Urothelium cell line (cell line): ENCODE results near the gene ELFN1.

Source experiments
- DNase-seq: peaks from one replicate; pipeline ENCODE4 v3.0.0; 2011; ENCODE audit warnings: low spot score, mixed read lengths
- FAIRE-seq: peaks from 2 replicates; lab custom pipeline; 2011; peaks lifted over from hg19 to GRCh38; lab: Jason Lieb, UNC

The ELFN1 gene

GRCh38 chr7:1662101-1662500, 8.0 kb upstream of the ELFN1 start:
- DNase-seq: no peak
- no peak for FAIRE-seq

DNA sequence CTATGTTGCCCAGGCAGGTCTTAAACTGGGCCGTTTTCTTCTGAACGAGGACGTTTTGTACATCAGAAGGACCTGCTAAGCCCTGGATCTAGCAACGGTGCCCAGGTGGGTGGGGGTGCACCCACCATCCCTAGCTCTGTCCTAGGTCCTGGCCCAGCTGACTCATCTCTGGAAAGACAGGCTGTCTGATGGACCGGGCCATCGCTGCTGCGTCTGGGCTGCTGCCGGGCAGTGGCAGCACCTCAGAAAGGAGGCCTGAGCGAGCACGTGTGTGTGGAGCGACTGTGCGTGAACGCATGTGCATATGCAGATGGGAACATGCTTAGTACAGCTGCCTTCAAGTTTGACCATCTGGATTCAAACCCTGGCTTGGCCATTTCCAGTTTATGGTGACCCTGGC, 7.3 kb upstream of the ELFN1 start:
- DNase-seq (no peak), FAIRE-seq (peak; percentile 98)

- DNase-seq: no peak
- no peak for FAIRE-seq
Observed at GRCh38 chr7:1663223-1663622, 6.9 kb upstream of the ELFN1 start.

DNA sequence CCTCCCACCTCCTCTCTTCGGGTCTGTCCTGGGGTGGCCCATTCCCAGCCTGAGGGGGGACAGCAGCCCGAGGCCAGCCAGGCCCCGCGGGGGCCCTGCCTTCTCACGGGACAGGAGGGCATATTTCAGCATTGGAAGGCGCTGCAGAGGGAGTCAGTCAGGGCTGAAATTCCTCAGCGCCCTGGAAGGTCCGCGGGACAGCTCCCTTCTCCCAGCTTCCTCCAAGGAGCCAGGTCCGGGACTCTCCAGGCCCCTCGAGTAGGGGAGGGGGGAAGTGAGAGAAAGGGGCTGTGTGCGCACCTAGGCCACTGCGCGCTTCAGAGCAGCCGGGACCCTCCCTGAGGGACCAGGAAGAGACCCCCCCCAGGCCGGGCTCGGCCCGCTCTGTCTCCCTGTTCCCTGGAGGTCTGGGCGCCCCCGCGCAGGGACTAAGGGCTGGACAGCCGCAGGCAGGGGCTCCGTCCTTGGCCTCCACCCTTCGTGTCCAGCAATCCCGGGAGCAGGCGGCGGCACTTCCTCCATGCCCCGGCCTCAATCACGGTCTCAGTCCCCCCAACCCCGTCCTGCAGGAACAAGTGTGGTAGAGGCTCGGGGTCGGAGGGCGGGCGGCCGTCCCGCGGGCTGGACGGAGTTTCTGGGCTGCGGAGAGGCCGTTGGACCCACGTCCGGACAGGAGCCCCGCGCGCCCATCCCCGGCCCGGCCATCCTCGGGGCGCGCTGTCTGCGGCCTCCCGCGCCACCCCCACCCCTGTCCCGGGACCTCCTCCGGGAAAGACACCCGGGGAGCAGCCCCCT, 6.0 kb upstream of the ELFN1 start:
- FAIRE-seq: peak; percentile 55
- DNase-seq: no peak

DNA sequence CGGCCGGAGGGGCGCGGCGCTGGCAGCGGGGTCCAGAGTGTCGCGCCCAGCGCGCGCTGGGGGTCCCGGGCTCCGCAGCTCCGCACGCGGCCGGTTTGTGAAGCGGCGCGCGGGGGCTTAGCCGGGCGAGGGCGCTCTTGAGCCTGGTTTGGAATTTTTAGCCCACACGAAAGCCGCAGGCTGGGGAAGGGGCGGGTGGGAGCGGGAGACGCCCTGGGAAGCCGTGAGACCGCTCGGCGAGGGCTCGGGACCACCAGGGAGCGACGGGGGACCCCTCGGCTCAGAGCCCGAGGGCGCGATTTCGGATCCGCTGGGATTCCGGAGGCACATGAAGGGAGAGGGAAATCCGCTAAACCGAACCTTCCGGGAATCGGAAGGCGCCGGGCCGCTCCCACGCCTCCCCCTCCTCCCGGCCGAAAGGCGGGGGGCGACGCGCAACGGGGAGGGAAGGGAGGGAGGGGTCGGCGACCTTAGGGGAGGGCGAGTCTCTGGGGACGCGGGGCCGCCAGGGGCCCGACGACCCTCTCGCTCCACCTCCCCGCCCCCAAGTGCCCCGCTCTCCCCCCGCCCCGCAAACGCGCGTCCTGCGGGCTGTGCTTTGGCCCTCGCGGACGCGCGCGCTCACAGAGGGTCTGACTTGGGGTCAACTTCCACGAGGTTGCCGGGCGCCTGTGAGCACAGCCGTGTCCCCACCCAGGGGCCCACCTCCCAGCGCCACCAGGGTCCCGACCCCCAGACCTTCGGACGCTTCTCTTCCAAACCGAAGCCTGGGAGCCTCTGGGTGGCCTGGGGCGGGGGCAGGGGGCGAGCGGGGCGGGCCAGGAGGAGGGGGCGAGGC, 5.1 kb upstream of the ELFN1 start:
- DNase-seq (peak; percentile 96), FAIRE-seq (peak; percentile 96)

DNA sequence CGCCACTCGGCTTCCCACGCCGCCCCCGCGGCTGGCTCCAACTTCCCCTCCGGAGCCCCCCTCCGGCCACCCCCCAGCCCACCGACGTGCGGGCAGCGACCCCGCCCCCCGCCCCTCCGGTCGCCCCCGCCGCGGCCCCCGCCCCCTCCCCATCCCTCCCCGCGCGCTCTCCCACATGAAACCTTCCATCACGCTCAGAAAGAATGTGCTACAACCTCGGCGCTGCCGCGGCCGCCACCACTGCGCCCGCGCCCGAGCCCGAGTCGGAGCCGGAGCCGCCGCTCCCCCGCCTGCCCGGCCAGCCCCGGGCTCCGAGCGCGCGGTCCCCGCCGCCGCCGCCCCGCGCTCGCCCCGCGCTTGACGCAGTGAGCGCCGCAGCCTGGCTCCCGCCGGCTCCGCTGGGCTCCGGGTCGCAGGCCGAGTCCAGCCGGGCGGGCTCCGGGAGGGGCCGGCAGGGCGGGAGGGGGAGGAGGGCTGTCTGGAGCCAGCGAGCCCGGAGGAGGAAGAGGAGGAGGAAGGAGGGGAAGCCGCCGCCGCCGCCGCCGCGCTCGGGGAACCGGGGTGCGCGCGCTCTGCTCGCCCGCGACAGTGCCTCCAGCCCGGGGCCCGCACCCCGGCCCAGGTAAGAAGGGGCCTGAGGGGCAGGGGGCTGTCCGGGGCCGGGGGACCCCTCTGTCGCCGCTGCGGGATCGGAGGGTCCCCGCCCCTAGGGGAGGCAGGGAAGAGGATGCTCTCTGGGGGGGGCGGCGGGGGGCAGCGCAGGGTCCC, 4.3 kb upstream of the ELFN1 start:
- peak; percentile 96 for DNase-seq
- FAIRE-seq: peak; percentile 94

- FAIRE-seq (peak; percentile 13), DNase-seq (peak; percentile 77)
Observed at GRCh38 chr7:1666317-1666822, 3.7 kb upstream of the ELFN1 start.

- FAIRE-seq (peak; percentile 97), DNase-seq (peak; percentile 76)
Observed at GRCh38 chr7:1666823-1667565, 3.1 kb upstream of the ELFN1 start.

GRCh38 chr7:1667566-1668395, 2.3 kb upstream of the ELFN1 start:
- DNase-seq (no peak), FAIRE-seq (no peak)

DNA sequence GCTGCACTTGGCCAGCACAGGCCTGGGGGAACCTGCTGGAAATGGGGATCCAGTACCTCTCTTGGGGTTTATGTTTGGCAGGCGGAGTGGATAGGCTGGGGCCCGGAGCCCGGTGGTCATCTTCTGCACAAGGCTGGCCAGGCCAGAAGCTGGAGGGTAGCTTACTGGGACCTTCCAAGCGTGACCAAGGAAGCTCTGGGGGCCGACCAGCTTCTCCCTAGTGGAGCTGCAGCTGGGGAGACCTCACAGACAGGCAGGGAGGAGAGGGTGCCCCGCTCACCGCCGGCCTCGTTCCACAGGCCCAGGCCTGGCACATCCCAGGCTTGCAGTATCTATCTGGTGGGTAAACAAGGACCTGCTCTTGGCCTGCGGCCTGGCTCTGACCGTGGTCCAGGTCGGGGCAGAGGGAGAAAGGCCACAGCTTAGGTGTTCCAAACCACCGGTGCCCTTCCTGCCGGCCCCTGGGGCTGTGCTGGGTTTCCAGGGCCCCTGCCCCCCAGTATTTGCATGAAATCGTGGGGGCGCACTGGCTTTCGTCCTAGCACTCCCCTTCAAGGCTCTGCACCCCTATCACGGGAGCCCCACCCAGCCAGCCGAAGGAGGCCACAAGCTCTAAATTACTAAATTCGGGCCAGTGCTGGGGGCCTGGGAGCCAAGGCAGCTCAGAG, 1.5 kb upstream of the ELFN1 start:
- FAIRE-seq (peak; percentile 83), DNase-seq (no peak)

- peak; percentile 69 for FAIRE-seq
- DNase-seq: no peak
Observed at GRCh38 chr7:1669064-1669951, 769 bp upstream of the ELFN1 start.

DNA sequence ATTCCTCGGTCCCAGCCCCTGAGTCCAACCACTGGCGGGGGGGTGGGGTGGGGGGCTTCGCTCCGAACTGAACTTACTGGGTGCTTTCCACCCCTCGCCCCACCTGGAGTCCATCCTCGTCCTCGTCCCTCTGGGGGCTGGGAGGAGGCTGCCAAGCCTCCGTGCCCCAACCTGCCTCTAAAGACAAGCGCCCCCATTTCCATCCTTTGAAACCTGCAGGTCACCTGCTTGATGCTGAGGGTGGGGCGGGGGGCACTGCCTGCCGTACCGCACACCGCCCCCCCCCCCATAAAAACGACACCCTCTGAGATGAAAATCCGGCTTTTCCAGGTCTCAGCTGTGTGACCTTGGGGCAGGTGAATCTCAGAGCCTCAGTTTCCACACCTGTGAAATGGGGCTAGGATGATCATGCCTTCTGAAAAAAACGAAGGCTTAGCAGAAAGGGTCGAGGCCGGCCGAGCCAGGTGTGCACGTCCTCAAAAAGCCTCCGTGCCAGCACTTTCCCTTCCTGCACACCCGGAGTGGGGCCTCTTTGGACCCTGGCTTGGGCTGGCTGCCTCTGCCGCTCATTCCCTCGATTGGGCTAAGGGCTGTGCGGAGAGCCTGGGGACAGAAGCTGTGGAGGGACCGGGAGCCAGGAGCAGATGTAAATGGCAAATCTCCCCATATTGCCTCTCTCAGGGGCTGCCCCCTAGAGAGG, 967 bp downstream of the ELFN1 start:
- no peak for DNase-seq

GRCh38 chr7:1671594-1672451, 1.7 kb downstream of the ELFN1 start:
- DNase-seq (no peak), FAIRE-seq (peak; percentile 62)

More for the DNA sequence above, 967 bp downstream of the ELFN1 start:
- FAIRE-seq: peak; percentile 79

- DNase-seq (no peak), FAIRE-seq (no peak)
Observed at GRCh38 chr7:1672851-1673486, 2.9 kb downstream of the ELFN1 start.

GRCh38 chr7:1673581-1674118, 3.6 kb downstream of the ELFN1 start:
- DNase-seq: no peak
- peak; percentile 79 for FAIRE-seq
